ENCODE measurements around the gene SLC31A2. TPM values are rescaled to one million over a fixed set of nuclear protein-coding genes. Genes with fewer than 3 reads are reported as not detected.

SLC31A2 gene
- total RNA-seq, 3 donors from 2014 or later: 46.5 to 61.3 (median 54.3) TPM

DNA sequence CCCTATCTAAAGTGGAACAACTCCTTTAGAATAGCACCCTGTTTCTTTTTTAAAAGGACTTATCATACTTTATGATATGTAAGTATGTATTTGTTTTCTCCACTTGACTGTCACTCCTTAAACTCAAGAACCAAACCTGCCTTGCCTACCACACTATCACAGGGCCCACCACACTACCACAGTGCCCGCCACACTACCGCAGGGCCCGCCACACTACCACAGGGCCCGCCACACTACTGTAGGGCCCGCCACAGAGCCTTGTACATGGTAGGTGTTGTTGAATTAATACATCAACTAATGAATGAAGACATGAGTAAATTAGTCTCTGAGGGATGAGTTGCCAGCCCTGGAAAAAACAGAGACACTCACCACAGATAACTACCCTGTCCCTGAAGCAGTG is 18.0 kb downstream of the SLC31A2 start:
- H3K4me3 ChIP-seq: no peak overlapping the region
- no peak overlapping the region for H3K27ac ChIP-seq
- peaks cover 29% of the 10 kb centered on the region for H3K36me3 ChIP-seq
- DNase-seq (ENCODE audit: low spot score in 2 of 2): no peak
- H3K27me3 ChIP-seq: no peaks in the 10 kb centered on the region
- intact Hi-C loops (cut with DNase I; ENCODE audit: low total_unique reads): no loop called here
- TF ChIP-seq POLR2A (IDR thresholded peaks at IDR 0.05) (no peak), POLR2AphosphoS5 (IDR thresholded peaks at IDR 0.05) (no peak)
- TF ChIP-seq, protein P1, sequence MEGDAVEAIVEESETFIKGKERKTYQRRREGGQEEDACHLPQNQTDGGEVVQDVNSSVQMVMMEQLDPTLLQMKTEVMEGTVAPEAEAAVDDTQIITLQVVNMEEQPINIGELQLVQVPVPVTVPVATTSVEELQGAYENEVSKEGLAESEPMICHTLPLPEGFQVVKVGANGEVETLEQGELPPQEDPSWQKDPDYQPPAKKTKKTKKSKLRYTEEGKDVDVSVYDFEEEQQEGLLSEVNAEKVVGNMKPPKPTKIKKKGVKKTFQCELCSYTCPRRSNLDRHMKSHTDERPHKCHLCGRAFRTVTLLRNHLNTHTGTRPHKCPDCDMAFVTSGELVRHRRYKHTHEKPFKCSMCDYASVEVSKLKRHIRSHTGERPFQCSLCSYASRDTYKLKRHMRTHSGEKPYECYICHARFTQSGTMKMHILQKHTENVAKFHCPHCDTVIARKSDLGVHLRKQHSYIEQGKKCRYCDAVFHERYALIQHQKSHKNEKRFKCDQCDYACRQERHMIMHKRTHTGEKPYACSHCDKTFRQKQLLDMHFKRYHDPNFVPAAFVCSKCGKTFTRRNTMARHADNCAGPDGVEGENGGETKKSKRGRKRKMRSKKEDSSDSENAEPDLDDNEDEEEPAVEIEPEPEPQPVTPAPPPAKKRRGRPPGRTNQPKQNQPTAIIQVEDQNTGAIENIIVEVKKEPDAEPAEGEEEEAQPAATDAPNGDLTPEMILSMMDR (IDR thresholded peaks at IDR 0.05): no peak
- H3K9me3 ChIP-seq: no peaks in the 10 kb centered on the region
- H3K4me1 ChIP-seq: peaks cover 0 to 8% of the 10 kb centered on the region in 2 donors

DNA sequence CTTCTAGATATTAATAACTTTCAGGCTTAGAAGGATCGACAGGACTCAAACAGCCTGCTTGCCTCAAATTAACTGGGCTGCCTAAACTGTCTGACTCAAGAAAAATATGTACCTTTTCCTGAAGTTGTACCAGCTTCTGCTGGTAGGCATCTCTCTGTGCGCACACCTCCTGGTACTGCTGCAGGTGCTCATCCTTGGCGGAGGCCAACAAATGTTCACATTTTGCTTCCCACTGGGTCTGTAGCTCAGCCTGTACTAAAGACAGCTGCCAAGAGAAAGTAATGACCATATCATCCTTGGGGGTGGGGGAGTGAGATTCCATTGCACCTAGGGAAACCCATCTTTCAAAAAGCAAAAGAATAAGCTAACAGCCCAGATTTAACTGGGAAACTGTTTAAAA is 22.5 kb downstream of the SLC31A2 start:
- Histone ChIP-seq H3K9me3 (no peaks in the 10 kb centered on the region), H3K36me3 (peaks cover 28% of the 10 kb centered on the region), H3K4me1 (no peaks in the 10 kb centered on the region), H3K27ac (no peak overlapping the region), H3K4me3 (no peak overlapping the region), H3K27me3 (no peaks in the 10 kb centered on the region)
- intact Hi-C loops (cut with DNase I; ENCODE audit: low total_unique reads): loop anchor here (10.0 kb wide), 1 partner anchor 959 kb away; no protein-coding TSS in a partner anchor
- no peak for DNase-seq (ENCODE audit: low spot score in 2 of 2)
- TF ChIP-seq POLR2A (IDR thresholded peaks at IDR 0.05) (no peak), POLR2AphosphoS5 (IDR thresholded peaks at IDR 0.05) (no peak)
- TF ChIP-seq, protein P1 (IDR thresholded peaks at IDR 0.05): no peak

DNA sequence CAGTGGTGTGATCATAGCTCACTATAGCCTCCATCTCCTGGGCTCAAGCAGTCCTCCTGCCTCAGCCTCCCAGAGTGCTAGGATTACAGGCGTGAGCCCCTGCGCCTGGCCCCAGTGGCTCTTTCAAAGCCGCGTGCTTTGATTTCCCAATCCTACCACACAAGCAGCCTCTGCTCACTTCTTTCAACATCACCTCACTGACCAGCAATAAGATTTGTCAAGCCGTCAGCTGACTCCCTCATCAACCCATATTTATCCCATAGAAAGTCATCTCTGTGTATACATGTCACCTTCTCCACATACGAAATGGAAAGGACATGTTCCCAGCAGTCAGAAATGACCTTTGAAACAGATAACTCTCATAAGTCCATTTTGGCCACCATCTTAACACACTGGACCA is 26.0 kb downstream of the SLC31A2 start:
- no peak overlapping the region for H3K4me3 ChIP-seq
- H3K36me3 ChIP-seq: peaks cover 16% of the 10 kb centered on the region
- TF ChIP-seq POLR2AphosphoS5 (IDR thresholded peaks at IDR 0.05) (no peak), POLR2A (IDR thresholded peaks at IDR 0.05) (no peak)
- TF ChIP-seq, protein P1 (IDR thresholded peaks at IDR 0.05): no peak
- H3K4me1 ChIP-seq: no peaks in the 10 kb centered on the region
- H3K27ac ChIP-seq: no peak overlapping the region
- H3K9me3 ChIP-seq: no peaks in the 10 kb centered on the region
- intact Hi-C loops (cut with DNase I; ENCODE audit: low total_unique reads): loop anchor here (10.0 kb wide), 1 partner anchor 962 kb away; no protein-coding TSS in a partner anchor
- no peak for DNase-seq (ENCODE audit: low spot score in 2 of 2)
- H3K27me3 ChIP-seq: no peaks in the 10 kb centered on the region

DNA sequence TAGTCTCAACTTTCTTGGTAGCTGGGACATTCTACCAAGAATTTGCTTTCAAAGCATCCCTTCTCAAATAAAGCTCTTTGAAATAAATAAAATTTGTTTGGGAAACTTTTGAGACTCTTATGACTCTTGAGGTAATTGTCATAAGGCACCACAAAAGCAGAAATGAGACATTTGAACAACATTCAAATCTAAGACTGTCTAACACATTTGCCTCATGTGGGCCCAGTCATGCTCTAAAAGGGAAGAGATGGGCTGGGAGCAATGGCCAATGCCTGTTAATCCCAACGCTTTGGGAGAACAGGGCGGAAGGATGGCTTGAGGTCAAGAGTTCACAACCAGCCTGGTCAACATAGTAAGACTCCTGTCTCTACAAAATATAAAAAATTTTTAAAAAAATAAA is 26.4 kb downstream of the SLC31A2 start:
- Histone ChIP-seq H3K27me3 (no peaks in the 10 kb centered on the region), H3K4me1 (no peaks in the 10 kb centered on the region), H3K9me3 (no peaks in the 10 kb centered on the region), H3K36me3 (peaks cover 21% of the 10 kb centered on the region), H3K27ac (no peak overlapping the region), H3K4me3 (no peak overlapping the region)
- intact Hi-C loops (cut with DNase I; ENCODE audit: low total_unique reads): loop anchor here (10.0 kb wide), 1 partner anchor 962 kb away; no protein-coding TSS in a partner anchor
- no peak for TF ChIP-seq POLR2A (IDR thresholded peaks at IDR 0.05)
- TF ChIP-seq, protein P1 (IDR thresholded peaks at IDR 0.05): no peak
- no peak for TF ChIP-seq POLR2AphosphoS5 (IDR thresholded peaks at IDR 0.05)
- DNase-seq (ENCODE audit: low spot score in 2 of 2): no peak

DNA sequence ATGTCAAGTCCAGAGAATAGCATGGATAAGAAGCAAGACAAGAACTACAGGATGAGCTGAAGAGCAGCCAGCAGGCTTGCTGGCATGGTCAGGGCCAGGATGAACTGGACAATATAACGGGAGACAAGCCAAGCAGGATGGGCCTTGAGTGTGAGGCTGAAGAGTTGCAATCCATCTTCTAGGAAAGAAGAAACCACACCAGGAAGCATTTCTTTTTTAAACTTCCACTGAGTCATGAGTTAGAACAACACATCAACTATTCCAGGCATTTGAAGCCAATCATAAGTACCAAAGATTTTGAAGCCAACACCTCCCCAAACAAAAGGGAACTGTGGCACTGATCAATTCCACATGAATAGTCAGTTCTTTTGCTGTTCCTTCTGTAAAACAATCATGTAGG is 27.3 kb downstream of the SLC31A2 start:
- no peak overlapping the region for H3K27ac ChIP-seq
- H3K4me3 ChIP-seq: no peak overlapping the region
- no peaks in the 10 kb centered on the region for H3K27me3 ChIP-seq
- intact Hi-C loops (cut with DNase I; ENCODE audit: low total_unique reads): loop anchor here (10.0 kb wide), 1 partner anchor 963 kb away; no protein-coding TSS in a partner anchor
- TF ChIP-seq, protein P1 (IDR thresholded peaks at IDR 0.05): no peak
- TF ChIP-seq POLR2AphosphoS5 (IDR thresholded peaks at IDR 0.05) (no peak), POLR2A (IDR thresholded peaks at IDR 0.05) (no peak)
- peaks cover 24% of the 10 kb centered on the region for H3K36me3 ChIP-seq
- no peak for DNase-seq (ENCODE audit: low spot score in 2 of 2)
- H3K9me3 ChIP-seq: no peaks in the 10 kb centered on the region
- no peaks in the 10 kb centered on the region for H3K4me1 ChIP-seq
